HEK293 (cell line): ENCODE data around the gene LPGAT1.

Experiments
- CTCF ChIA-PET: fragments of 350-600 bp; formaldehyde crosslinking; extraction: SDS; loops from one replicate; lab custom pipeline; 2021; ENCODE audit warnings: antibody characterized with exemption; lab: Yijun Ruan, JAX
- POLR2A ChIA-PET: fragments of 300-600 bp; formaldehyde crosslinking; extraction: SDS; loops from one replicate; lab custom pipeline; 2020; ENCODE audit warnings: antibody characterized with exemption, inconsistent platforms; lab: Yijun Ruan, JAX
- H3K27ac ChIP-seq: fragments of 200-500 bp; sonication (Bioruptor generic); 2 replicates; pipeline ENCODE4 v1.5.1; 2014; ENCODE audit warnings: low read depth, low read length, control low read depth, inconsistent platforms; ENCODE audit errors: extremely low read depth
- H3K36me3 ChIP-seq, 2 experiments: fragments of 200-500 bp in 1 of 2; sonication (Bioruptor generic) in 1 of 2; 1 replicate in 1 of 2; 2 replicates in 1 of 2; pipeline ENCODE4 v1.5.1; 2014 to 2017; ENCODE audit warnings: inconsistent platforms in 2 of 2, low read length in 2 of 2; ENCODE audit not compliant: control insufficient read depth in 2 of 2, insufficient read depth in 1 of 2
- H3K4me1 ChIP-seq: fragments of 200-500 bp; sonication (Bioruptor generic); 2 replicates; pipeline ENCODE4 v1.5.1; 2014; ENCODE audit warnings: mild to moderate bottlenecking, low read length, inconsistent platforms; ENCODE audit not compliant: control insufficient read depth, insufficient read depth
- H3K4me3 ChIP-seq: 2 replicates; pipeline ENCODE4 v1.5.1; 2011; ENCODE audit warnings: low read depth, mild to moderate bottlenecking, control low read depth, low read length, moderate library complexity
- H3K9me3 ChIP-seq: fragments of 200-500 bp; sonication (Bioruptor generic); 2 replicates; pipeline ENCODE4 v1.5.1; 2014; ENCODE audit warnings: low read depth, low read length, inconsistent platforms; ENCODE audit not compliant: control insufficient read depth, insufficient read depth
- BCL6B ChIP-seq: fragments of 450-650 bp; formaldehyde crosslinking; IDR thresholded peaks from 2 replicates; pipeline ENCODE4 v1.5.1; 2017; ENCODE audit warnings: missing biosample characterization, missing genetic modification characterization
- FEZF1 ChIP-seq: fragments of 450-650 bp; formaldehyde crosslinking; IDR thresholded peaks from 2 replicates; pipeline ENCODE4 v1.5.1; 2016; ENCODE audit warnings: missing biosample characterization, missing genetic modification characterization
- GLIS2 ChIP-seq: fragments of 450-650 bp; formaldehyde crosslinking; IDR thresholded peaks from 2 replicates; pipeline ENCODE4 v1.5.1; 2016; ENCODE audit warnings: missing biosample characterization, missing genetic modification characterization
- INSM2 ChIP-seq: fragments of 450-650 bp; formaldehyde crosslinking; IDR thresholded peaks from 2 replicates; pipeline ENCODE4 v1.5.1; 2016; ENCODE audit warnings: missing biosample characterization, missing genetic modification characterization
- KLF9 ChIP-seq: fragments of 450-650 bp; formaldehyde crosslinking; IDR thresholded peaks from 2 replicates; pipeline ENCODE4 v1.5.1; 2016; ENCODE audit warnings: missing biosample characterization, missing genetic modification characterization, low read depth
- ZBTB21 ChIP-seq: fragments of 450-650 bp; formaldehyde crosslinking; IDR thresholded peaks from 2 replicates; pipeline ENCODE4 v1.5.1; 2017; ENCODE audit warnings: missing biosample characterization, missing genetic modification characterization
- ZIC2 ChIP-seq: fragments of 450-650 bp; formaldehyde crosslinking; IDR thresholded peaks from 2 replicates; pipeline ENCODE4 v1.5.1; 2016; ENCODE audit warnings: missing biosample characterization, missing genetic modification characterization
- ZNF133 ChIP-seq: fragments of 450-650 bp; formaldehyde crosslinking; IDR thresholded peaks from 2 replicates; pipeline ENCODE4 v1.5.1; 2016; ENCODE audit warnings: missing biosample characterization, missing genetic modification characterization
- ZNF19 ChIP-seq: fragments of 450-650 bp; formaldehyde crosslinking; IDR thresholded peaks from 2 replicates; pipeline ENCODE4; 2016; ENCODE audit warnings: missing biosample characterization, missing genetic modification characterization, low read depth
- ZNF266 ChIP-seq: fragments of 450-650 bp; formaldehyde crosslinking; IDR thresholded peaks from 2 replicates; pipeline ENCODE4 v1.5.1; 2016; ENCODE audit warnings: missing biosample characterization, missing genetic modification characterization, low read depth
- ZNF302 ChIP-seq: fragments of 450-650 bp; formaldehyde crosslinking; IDR thresholded peaks from 2 replicates; pipeline ENCODE4 v1.5.1; 2016; ENCODE audit warnings: missing biosample characterization, missing genetic modification characterization, low read depth
- ZNF560 ChIP-seq: fragments of 450-650 bp; formaldehyde crosslinking; IDR thresholded peaks from 2 replicates; pipeline ENCODE4 v1.5.1; 2017; ENCODE audit warnings: missing biosample characterization, missing genetic modification characterization, borderline replicate concordance
- ZNF624 ChIP-seq: fragments of 450-650 bp; formaldehyde crosslinking; IDR thresholded peaks from 2 replicates; pipeline ENCODE4 v1.5.1; 2017; ENCODE audit warnings: missing biosample characterization, missing genetic modification characterization
- ZNF629 ChIP-seq: fragments of 450-650 bp; formaldehyde crosslinking; IDR thresholded peaks from 2 replicates; pipeline ENCODE4 v1.5.1; 2017; ENCODE audit warnings: missing biosample characterization, missing genetic modification characterization
- ZNF664 ChIP-seq: fragments of 450-650 bp; formaldehyde crosslinking; IDR thresholded peaks from 2 replicates; pipeline ENCODE4 v1.5.1; 2016; ENCODE audit warnings: missing biosample characterization, missing genetic modification characterization
- ZNF747 ChIP-seq: fragments of 450-650 bp; formaldehyde crosslinking; IDR thresholded peaks from 2 replicates; pipeline ENCODE4 v1.5.1; 2016; ENCODE audit warnings: missing biosample characterization, missing genetic modification characterization
- TF ChIP-seq, protein P1 (sequence below): fragments of 450-650 bp; IDR thresholded peaks from 2 replicates; pipeline ENCODE4 v1.5.1; 2018; ENCODE audit warnings: missing biosample characterization, missing genetic modification characterization
- TF ChIP-seq, protein P2 (sequence below): fragments of 450-650 bp; formaldehyde crosslinking; IDR thresholded peaks from 2 replicates; pipeline ENCODE4 v1.5.1; 2016; ENCODE audit warnings: missing biosample characterization, missing genetic modification characterization
- TF ChIP-seq, protein P3 (sequence below): fragments of 450-650 bp; formaldehyde crosslinking; conservative IDR thresholded peaks from 2 replicates; pipeline ENCODE4 v1.5.1; 2016; ENCODE audit warnings: low read depth, missing biosample characterization, missing genetic modification characterization
- TF ChIP-seq, protein P4 (sequence below): fragments of 450-650 bp; formaldehyde crosslinking; IDR thresholded peaks from 2 replicates; pipeline ENCODE4 v1.5.1; 2016; ENCODE audit warnings: missing biosample characterization, missing genetic modification characterization

LPGAT1 gene

DNA sequence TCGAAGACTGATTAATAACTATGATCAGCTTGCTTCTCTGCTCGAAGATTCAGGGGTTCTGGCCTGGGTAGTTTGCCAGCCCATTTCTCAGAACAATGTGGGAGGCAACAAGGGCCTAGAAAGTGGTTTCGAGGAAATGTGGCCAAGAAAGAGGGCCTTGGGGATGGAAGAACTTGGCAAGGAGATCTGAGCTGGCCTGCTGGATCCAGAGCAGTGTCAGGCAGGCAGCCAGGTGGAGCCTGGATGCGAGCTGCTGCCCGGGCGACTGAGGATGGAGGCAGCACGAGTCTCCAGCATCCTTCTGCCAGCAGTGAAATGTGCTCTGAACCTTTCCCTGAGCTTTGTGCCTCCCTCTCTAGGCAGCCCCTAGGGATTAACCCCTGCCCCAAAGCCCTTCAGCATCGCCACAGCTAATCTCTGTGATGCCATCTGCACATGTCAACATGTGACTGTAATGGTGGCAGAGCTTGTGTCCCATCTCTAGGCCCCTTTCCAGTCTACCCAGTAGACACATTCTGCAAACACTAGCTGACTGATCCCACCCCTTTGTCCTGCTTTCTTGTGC lies 94.1 kb downstream of the LPGAT1 start:
- CTCF ChIA-PET, result interaction anchor here (1.0 to 2.5 kb wide), 3 partner anchors 14 to 56 kb away, joined by 3 to 16 read pairs (median 4); no protein-coding TSS in a partner anchor
- no peaks in the 10 kb centered on the region for H3K9me3 ChIP-seq
- H3K4me1 ChIP-seq, result peaks cover 8% of the 10 kb centered on the region
- H3K27ac ChIP-seq, result peak overlapping the region; percentile 27; the same call in 1 of the 2 replicates
- H3K4me3 ChIP-seq, result no peak overlapping the region
- TF ChIP-seq ZNF19 (tag by site-specific recombination) (no peak), ZBTB21 (tag by site-specific recombination) (no peak), ZNF266 (tag by site-specific recombination) (no peak), ZNF302 (tag by site-specific recombination) (no peak), ZIC2 (tag by site-specific recombination) (no peak), ZNF664 (tag by site-specific recombination) (no peak), ZNF747 (tag by site-specific recombination) (no peak), ZNF560 (no peak), KLF9 (tag by site-specific recombination) (no peak), FEZF1 (tag by site-specific recombination) (no peak), GLIS2 (tag by site-specific recombination) (no peak), INSM2 (no peak), ZNF629 (no peak), ZNF133 (no peak), ZNF624 (tag by site-specific recombination) (no peak), BCL6B (tag by site-specific recombination) (no peak)
- TF ChIP-seq, protein P1, sequence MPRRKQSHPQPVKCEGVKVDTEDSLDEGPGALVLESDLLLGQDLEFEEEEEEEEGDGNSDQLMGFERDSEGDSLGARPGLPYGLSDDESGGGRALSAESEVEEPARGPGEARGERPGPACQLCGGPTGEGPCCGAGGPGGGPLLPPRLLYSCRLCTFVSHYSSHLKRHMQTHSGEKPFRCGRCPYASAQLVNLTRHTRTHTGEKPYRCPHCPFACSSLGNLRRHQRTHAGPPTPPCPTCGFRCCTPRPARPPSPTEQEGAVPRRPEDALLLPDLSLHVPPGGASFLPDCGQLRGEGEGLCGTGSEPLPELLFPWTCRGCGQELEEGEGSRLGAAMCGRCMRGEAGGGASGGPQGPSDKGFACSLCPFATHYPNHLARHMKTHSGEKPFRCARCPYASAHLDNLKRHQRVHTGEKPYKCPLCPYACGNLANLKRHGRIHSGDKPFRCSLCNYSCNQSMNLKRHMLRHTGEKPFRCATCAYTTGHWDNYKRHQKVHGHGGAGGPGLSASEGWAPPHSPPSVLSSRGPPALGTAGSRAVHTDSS (tag by site-specific recombination), result no peak
- TF ChIP-seq, protein P2, sequence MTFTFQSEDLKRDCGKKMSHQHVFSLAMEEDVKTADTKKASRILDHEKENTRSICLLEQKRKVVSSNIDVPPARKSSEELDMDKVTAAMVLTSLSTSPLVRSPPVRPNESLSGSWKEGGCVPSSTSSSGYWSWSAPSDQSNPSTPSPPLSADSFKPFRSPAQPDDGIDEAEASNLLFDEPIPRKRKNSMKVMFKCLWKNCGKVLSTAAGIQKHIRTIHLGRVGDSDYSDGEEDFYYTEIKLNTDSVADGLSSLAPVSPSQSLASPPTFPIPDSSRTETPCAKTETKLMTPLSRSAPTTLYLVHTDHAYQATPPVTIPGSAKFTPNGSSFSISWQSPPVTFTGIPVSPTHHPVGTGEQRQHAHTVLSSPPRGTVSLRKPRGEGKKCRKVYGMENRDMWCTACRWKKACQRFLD (tag by site-specific recombination), result no peak
- TF ChIP-seq, protein P3, sequence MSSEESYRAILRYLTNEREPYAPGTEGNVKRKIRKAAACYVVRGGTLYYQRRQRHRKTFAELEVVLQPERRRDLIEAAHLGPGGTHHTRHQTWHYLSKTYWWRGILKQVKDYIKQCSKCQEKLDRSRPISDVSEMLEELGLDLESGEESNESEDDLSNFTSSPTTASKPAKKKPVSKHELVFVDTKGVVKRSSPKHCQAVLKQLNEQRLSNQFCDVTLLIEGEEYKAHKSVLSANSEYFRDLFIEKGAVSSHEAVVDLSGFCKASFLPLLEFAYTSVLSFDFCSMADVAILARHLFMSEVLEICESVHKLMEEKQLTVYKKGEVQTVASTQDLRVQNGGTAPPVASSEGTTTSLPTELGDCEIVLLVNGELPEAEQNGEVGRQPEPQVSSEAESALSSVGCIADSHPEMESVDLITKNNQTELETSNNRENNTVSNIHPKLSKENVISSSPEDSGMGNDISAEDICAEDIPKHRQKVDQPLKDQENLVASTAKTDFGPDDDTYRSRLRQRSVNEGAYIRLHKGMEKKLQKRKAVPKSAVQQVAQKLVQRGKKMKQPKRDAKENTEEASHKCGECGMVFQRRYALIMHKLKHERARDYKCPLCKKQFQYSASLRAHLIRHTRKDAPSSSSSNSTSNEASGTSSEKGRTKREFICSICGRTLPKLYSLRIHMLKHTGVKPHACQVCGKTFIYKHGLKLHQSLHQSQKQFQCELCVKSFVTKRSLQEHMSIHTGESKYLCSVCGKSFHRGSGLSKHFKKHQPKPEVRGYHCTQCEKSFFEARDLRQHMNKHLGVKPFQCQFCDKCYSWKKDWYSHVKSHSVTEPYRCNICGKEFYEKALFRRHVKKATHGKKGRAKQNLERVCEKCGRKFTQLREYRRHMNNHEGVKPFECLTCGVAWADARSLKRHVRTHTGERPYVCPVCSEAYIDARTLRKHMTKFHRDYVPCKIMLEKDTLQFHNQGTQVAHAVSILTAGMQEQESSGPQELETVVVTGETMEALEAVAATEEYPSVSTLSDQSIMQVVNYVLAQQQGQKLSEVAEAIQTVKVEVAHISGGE (tag by site-specific recombination), result no peak
- TF ChIP-seq, protein P4, sequence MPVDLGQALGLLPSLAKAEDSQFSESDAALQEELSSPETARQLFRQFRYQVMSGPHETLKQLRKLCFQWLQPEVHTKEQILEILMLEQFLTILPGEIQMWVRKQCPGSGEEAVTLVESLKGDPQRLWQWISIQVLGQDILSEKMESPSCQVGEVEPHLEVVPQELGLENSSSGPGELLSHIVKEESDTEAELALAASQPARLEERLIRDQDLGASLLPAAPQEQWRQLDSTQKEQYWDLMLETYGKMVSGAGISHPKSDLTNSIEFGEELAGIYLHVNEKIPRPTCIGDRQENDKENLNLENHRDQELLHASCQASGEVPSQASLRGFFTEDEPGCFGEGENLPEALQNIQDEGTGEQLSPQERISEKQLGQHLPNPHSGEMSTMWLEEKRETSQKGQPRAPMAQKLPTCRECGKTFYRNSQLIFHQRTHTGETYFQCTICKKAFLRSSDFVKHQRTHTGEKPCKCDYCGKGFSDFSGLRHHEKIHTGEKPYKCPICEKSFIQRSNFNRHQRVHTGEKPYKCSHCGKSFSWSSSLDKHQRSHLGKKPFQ (tag by site-specific recombination), result no peak
- H3K36me3 ChIP-seq, result no peaks in the 10 kb centered on the region
- POLR2A ChIA-PET, result interaction anchor here (0.5 to 1.4 kb wide), 4 partner anchors 14 to 299 kb away, joined by 3 to 4 read pairs (median 3); partner anchors contain the start of genes DTL, INTS7 and NEK2
